ENCODE measurements around the gene RTCB.
A peak's percentile ranks its signal among the peaks of the same experiment; 100 is the strongest.

Gene RTCB

GRCh38 chr22:32411829-32412592, at the start of gene RTCB:
Gene RTCB (minus strand): TSS chr22:32412247. CDS start chr22:32412156, 91 bp downstream.
- peak; percentile 88 to 92 (median 90) for DNase-seq

GRCh38 chr22:32457031-32457430, 45.0 kb upstream of the RTCB start:
- no peak for DNase-seq

GRCh38 chr22:32448980-32449379, 36.9 kb upstream of the RTCB start:
- no peak for DNase-seq

- DNase-seq, result no peak
Observed at GRCh38 chr22:32446321-32446720, 34.3 kb upstream of the RTCB start.

GRCh38 chr22:32444068-32444467, 32.0 kb upstream of the RTCB start:
- DNase-seq, result no peak

GRCh38 chr22:32430352-32430751, 18.3 kb upstream of the RTCB start:
- DNase-seq, result no peak

GRCh38 chr22:32426881-32427280, 14.8 kb upstream of the RTCB start:
- no peak for DNase-seq

- DNase-seq, result no peak
Observed at GRCh38 chr22:32423664-32424063, 11.6 kb upstream of the RTCB start.

- no peak for DNase-seq
Observed at GRCh38 chr22:32422062-32422461, 10.0 kb upstream of the RTCB start.

- DNase-seq, result no peak
Observed at GRCh38 chr22:32421484-32421883, 9.4 kb upstream of the RTCB start.

GRCh38 chr22:32417906-32418305, 5.9 kb upstream of the RTCB start:
- no peak for DNase-seq

- DNase-seq, result no peak
Observed at GRCh38 chr22:32416556-32417085, 4.6 kb upstream of the RTCB start.

GRCh38 chr22:32414191-32414590, 2.1 kb upstream of the RTCB start:
- DNase-seq, result no peak

- no peak for DNase-seq
Observed at GRCh38 chr22:32413719-32414118, 1.7 kb upstream of the RTCB start.

GRCh38 chr22:32411402-32411801, 645 bp downstream of the RTCB start:
- DNase-seq, result no peak

- no peak for DNase-seq
Observed at GRCh38 chr22:32410459-32410858, 1.6 kb downstream of the RTCB start.

- no peak for DNase-seq
Observed at GRCh38 chr22:32409977-32410376, 2.1 kb downstream of the RTCB start.

GRCh38 chr22:32407936-32408335, 4.1 kb downstream of the RTCB start:
- DNase-seq, result no peak

- no peak for DNase-seq
Observed at GRCh38 chr22:32407312-32407711, 4.7 kb downstream of the RTCB start.

- no peak for DNase-seq
Observed at GRCh38 chr22:32404021-32404420, 8.0 kb downstream of the RTCB start.

- DNase-seq, result no peak
Observed at GRCh38 chr22:32401486-32401885, 10.6 kb downstream of the RTCB start.

- DNase-seq, result no peak
Observed at GRCh38 chr22:32396746-32397145, 15.3 kb downstream of the RTCB start.

GRCh38 chr22:32396255-32396654, 15.8 kb downstream of the RTCB start:
- DNase-seq, result no peak

GRCh38 chr22:32395107-32395506, 16.9 kb downstream of the RTCB start:
- DNase-seq, result no peak

GRCh38 chr22:32389685-32390084, 22.4 kb downstream of the RTCB start:
- no peak for DNase-seq

Data from activated naive CD4-positive, alpha-beta T cell (primary cell).